ENCODE measurements around the gene MAD2L1BP. TPM values are rescaled to one million over a fixed set of nuclear protein-coding genes. Genes with fewer than 3 reads are reported as not detected.

Gene MAD2L1BP, protein sequence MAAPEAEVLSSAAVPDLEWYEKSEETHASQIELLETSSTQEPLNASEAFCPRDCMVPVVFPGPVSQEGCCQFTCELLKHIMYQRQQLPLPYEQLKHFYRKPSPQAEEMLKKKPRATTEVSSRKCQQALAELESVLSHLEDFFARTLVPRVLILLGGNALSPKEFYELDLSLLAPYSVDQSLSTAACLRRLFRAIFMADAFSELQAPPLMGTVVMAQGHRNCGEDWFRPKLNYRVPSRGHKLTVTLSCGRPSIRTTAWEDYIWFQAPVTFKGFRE
- 15.8 and 17.2 TPM in 2 replicates for total RNA-seq

DNA sequence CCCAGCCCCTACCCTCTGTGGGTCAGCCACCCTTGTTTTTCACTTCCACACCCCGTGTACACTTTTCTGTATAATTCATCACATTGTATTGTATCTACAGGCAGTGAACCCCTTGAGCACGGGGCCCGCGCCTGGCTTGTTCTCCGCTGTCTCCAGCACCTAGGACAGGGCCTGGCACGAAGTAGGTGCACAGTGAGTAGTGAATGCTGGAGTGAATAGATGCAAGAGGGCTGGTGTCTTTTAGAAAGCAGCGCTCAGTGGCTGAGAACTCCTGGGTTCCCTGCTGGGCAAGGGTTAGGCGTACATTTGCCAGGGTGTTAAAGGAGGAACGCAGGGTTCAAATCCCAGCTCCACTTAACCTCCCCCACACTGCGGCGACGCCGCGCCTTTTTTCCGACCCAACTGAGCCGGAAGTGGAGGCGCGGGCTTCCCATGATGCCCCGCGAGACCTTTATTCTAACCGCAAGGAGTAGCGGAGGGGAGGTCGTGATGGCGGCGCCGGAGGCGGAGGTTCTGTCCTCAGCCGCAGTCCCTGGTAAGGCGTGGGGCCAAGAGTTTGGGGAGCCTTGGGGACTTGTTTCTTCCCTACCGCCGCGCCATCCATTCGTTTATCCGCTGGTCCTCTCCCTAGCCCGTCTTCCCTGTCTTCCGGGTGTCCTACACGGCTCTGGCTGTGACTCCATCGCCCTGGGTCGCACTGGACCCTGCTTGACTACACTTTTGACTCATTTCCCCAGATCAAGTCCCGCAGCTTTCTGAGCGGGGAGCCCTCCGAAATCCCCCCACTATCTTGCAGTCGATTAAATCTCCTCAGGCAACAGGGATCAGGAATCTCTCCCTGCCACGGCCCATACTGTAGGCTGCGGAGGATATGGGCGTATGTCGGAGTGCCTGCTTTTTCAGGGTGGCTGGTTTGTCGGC, at the start of gene MAD2L1BP:
Gene MAD2L1BP (plus strand): TSS at position 454 of the 921 bp plus-strand sequence. CDS start 36 bp downstream, at position 490.

DNA sequence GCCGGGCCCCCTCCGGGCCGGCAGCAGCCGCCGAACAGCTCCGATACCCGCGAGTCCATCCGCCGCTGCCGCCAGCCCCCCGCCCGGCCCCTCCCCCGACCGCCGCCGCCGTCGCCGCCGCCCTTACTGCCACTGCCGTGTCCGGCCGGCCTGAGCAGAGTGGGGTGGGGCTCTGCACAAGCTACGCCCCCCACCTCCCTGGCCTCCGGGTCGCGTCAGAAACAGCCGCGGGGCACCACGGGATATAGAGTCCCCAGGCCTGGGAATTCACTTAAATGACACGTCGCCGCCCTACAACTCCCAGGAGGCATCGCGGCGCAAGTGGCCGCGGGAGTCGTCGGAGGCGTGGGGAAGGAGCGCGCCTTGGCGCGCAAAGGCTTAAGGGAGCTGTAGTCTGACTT, 6.5 kb upstream of the MAD2L1BP start, which contains the start of gene GTPBP2:
Gene GTPBP2 (minus strand): TSS at position 161 of the 401 bp plus-strand sequence. CDS start 102 bp downstream, at position 59.

DNA sequence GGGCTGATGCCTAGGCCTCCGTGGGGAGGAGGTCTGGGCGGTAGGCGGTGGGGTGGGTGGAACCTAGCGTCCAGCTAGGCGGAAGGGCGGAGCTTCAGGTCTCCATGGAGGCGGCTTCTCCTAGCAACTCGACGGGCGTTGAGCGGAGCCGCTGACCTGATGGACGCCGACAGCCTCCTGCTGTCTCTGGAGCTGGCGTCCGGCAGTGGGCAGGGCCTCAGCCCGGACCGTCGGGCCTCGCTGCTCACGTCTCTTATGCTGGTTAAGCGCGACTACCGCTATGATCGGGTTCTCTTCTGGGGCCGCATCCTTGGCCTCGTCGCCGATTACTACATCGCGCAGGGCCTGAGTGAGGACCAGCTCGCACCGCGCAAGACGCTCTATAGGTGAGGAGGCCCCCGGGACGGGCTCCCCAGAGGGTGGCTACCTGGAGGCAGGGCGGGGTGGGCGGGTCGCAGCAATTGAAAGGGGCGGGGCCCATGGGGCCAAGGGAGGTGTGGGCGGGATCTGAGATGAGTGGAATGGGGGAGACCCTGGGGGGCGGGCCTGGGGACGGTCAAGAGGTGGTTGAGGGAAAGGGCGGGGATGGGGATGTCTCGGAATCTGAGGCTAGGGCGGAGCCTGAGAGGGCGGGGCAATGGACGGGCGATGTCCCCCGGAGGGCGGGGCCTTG, 9.4 kb downstream of the MAD2L1BP start, which contains the start of gene RSPH9:
Gene RSPH9 (plus strand): TSS at position 97 of the 673 bp plus-strand sequence. CDS start 63 bp downstream, at position 160.

DNA sequence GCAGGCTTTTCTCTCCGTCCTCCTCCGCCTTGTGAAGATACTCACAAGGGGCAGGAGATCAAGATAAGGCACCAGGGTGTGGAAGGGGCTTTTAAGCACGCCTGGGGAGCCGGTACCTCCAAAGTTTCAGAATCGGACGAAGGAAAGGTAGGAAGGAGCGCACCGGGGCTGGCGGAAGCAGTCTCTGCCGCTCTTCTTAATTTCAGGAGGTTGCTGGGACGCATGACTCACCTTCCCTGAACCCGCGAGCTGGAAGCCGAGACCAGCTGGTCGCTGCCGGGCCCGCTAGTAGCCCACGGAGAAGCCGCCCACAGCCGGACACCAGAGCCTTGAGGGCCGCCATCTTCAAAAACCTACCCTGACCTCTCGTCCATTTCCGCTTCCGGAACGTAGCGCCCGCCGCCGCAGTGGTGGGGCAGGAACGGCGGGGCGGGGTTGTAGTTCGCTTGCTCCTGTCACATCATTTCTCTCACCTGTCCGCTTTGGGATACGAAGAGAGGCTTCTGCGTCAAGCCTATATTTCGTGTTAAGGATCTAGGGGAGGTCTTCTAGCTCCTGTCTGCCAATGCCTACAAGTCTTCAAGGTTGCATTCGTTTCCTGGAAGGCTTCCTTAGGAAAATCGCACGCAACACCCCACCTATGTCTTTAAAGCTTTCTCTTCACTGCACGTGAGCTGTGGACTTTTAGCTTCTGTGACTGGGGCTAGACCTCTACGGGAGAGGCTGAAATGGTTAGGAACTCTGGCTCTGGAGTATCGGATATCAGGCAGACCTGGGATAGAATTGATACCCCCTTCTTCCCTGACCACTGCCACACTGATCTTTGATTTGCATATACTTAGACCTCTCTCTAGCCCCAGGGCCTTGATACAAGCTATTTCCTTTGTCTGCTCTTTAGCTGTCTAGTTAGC, 52.1 kb downstream of the MAD2L1BP start, which contains the start of gene MRPS18A:
Gene MRPS18A (minus strand): TSS at position 355 of the 911 bp plus-strand sequence. CDS start 12 bp downstream, at position 343.

Other genes starting within 250 kb of the MAD2L1BP start
- gene ABCC10, start 208.3 kb upstream of the MAD2L1BP start, total RNA-seq: 11.6 and 12.1 TPM in 2 replicates
- 0.33 and 0.60 TPM in 2 replicates for gene DLK2, start 180.3 kb upstream of the MAD2L1BP start, total RNA-seq
- gene TJAP1, start 158.3 kb upstream of the MAD2L1BP start, total RNA-seq: 8.0 and 11.6 TPM in 2 replicates
- gene LRRC73, start 125.5 kb upstream of the MAD2L1BP start, total RNA-seq: 0.09 and 0.11 TPM in 2 replicates
- 97.2 and 114 TPM in 2 replicates for gene YIPF3, start 118.9 kb upstream of the MAD2L1BP start, total RNA-seq
- gene POLR1C, start 118.8 kb upstream of the MAD2L1BP start, total RNA-seq: 31.1 and 42.1 TPM in 2 replicates
- 19.9 and 23.8 TPM in 2 replicates for gene XPO5, start 59.8 kb upstream of the MAD2L1BP start, total RNA-seq
- 8.7 and 12.5 TPM in 2 replicates for gene POLH, start 59.7 kb upstream of the MAD2L1BP start, total RNA-seq
- gene GTPBP2, start 6.6 kb upstream of the MAD2L1BP start, total RNA-seq: 29.9 and 37.3 TPM in 2 replicates
- gene RSPH9, start 9.2 kb downstream of the MAD2L1BP start, total RNA-seq: 0.17 and 0.33 TPM in 2 replicates
- 43.9 and 46.5 TPM in 2 replicates for gene MRPS18A, start 52.0 kb downstream of the MAD2L1BP start, total RNA-seq
- gene VEGFA, start 134.4 kb downstream of the MAD2L1BP start, total RNA-seq: 9.4 and 10.6 TPM in 2 replicates